Neural cell (in vitro differentiated cells): ENCODE measurements around the gene TMEM250.

Source experiments
- POLR2AphosphoS5 ChIP-seq: IDR thresholded peaks from 2 replicates; pipeline ENCODE4 v1.6.1; 2012
- TF ChIP-seq, protein P1 (sequence below): fragments of 450-650 bp; IDR thresholded peaks from 2 replicates; pipeline ENCODE4 v1.5.1; 2014; ENCODE audit warnings: antibody characterized with exemption, mild to moderate bottlenecking, moderate library complexity; ENCODE audit not compliant: poor library complexity, severe bottlenecking

DNA sequence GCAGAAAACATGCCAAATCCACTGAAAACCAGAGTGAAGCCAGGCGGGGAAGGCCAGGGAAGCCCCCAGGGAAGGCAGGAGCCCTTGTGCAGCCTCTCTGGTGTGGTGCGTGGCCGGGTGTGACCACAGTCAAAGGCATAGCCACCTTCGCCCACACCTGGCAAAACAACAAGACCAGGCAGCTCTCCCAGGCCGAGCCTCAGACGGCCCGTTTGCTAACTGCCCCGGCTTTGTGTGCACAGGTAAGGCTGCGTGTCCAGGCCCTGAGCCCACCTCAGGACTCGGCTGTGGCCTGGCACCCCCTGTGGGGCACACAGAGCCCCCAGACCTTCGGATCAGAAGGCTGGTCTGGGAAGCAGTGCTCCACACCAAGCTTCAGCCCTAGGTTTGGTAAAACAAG, 6.1 kb downstream of the TMEM250 start:
- TF ChIP-seq, protein P1, sequence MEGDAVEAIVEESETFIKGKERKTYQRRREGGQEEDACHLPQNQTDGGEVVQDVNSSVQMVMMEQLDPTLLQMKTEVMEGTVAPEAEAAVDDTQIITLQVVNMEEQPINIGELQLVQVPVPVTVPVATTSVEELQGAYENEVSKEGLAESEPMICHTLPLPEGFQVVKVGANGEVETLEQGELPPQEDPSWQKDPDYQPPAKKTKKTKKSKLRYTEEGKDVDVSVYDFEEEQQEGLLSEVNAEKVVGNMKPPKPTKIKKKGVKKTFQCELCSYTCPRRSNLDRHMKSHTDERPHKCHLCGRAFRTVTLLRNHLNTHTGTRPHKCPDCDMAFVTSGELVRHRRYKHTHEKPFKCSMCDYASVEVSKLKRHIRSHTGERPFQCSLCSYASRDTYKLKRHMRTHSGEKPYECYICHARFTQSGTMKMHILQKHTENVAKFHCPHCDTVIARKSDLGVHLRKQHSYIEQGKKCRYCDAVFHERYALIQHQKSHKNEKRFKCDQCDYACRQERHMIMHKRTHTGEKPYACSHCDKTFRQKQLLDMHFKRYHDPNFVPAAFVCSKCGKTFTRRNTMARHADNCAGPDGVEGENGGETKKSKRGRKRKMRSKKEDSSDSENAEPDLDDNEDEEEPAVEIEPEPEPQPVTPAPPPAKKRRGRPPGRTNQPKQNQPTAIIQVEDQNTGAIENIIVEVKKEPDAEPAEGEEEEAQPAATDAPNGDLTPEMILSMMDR = no peak
- no peak for TF ChIP-seq POLR2AphosphoS5
